CD4-positive, alpha-beta T cell (primary cell): ENCODE results near the gene LRCH3. TPM values are rescaled to one million over a fixed set of nuclear protein-coding genes. Genes with fewer than 3 reads are reported as not detected.

Source experiments
- ATAC-seq: fragments of 200-7000 bp; cut with Tn5 transposase; one replicate; pipeline ENCODE4 v1.10.0; 2022; ENCODE audit warnings: mild to moderate bottlenecking; ENCODE audit not compliant: poor library complexity
- CTCF ChIA-PET: fragments of 350-600 bp; sonication (Branson Sonifier 250); formaldehyde crosslinking; loops from one replicate; lab custom pipeline; 2021; ENCODE audit warnings: antibody characterized with exemption, inconsistent platforms; lab: Charles Lee
- POLR2A ChIA-PET: fragments of 350-600 bp; sonication (Branson Sonifier 250); formaldehyde crosslinking; loops from one replicate; lab custom pipeline; 2021; ENCODE audit warnings: antibody characterized with exemption, inconsistent platforms; lab: Charles Lee
- DNase-seq, 14 experiments: peaks; one replicate each; pipeline ENCODE4 v3.0.0-alpha.2; 2013 to 2020; ENCODE audit warnings: mixed read lengths in 2 of 14
- H3K27ac ChIP-seq, 2 donors: one replicate each; pipeline versions ENCODE4 v1.5.1 to v1.7.0; 2013; ENCODE audit warnings: low read length in 2 of 2, low read depth in 1 of 2, mild to moderate bottlenecking in 1 of 2
- H3K27me3 ChIP-seq, 2 experiments: 1 replicate in 1 of 2; 2 replicates in 1 of 2; pipeline versions ENCODE4 v1.6.1 to v1.7.0; 2013; ENCODE audit warnings: low read length in 2 of 2, control low read depth in 1 of 2, mild to moderate bottlenecking in 1 of 2, moderate library complexity in 1 of 2; ENCODE audit not compliant: insufficient read depth in 2 of 2, control insufficient read depth in 1 of 2
- H3K36me3 ChIP-seq: one replicate; pipeline ENCODE4 v1.6.1; 2013; ENCODE audit warnings: low read length, control low read depth; ENCODE audit not compliant: insufficient read depth
- H3K4me1 ChIP-seq: one replicate; pipeline ENCODE4 v1.6.1; 2013; ENCODE audit warnings: low read length, control low read depth; ENCODE audit not compliant: insufficient read depth
- H3K4me3 ChIP-seq: one replicate; pipeline ENCODE4 v1.5.1; 2013; ENCODE audit warnings: mild to moderate bottlenecking, low read length, moderate library complexity
- H3K9me3 ChIP-seq, 2 experiments: 1 replicate in 1 of 2; 2 replicates in 1 of 2; pipeline versions ENCODE4 v1.6.1 to v1.7.0; 2013; ENCODE audit warnings: low read length in 2 of 2, mild to moderate bottlenecking in 2 of 2, control low read depth in 1 of 2, moderate library complexity in 1 of 2; ENCODE audit not compliant: control insufficient read depth in 1 of 2, insufficient read depth in 1 of 2
- H3K27ac Mint-ChIP-seq: one replicate; pipeline ENCODE4 v1.8.0; 2020; ENCODE audit warnings: mixed read lengths
- H3K27me3 Mint-ChIP-seq: one replicate; pipeline ENCODE4 v1.8.0; 2021; ENCODE audit warnings: mixed read lengths
- H3K36me3 Mint-ChIP-seq: one replicate; pipeline ENCODE4 v1.8.0; 2021; ENCODE audit warnings: low read depth, mixed read lengths
- H3K4me1 Mint-ChIP-seq: one replicate; pipeline ENCODE4 v1.8.0; 2021; ENCODE audit warnings: low read depth, mixed read lengths
- H3K4me3 Mint-ChIP-seq: one replicate; pipeline ENCODE4 v1.8.0; 2020; ENCODE audit warnings: mild to moderate bottlenecking, mixed read lengths
- H3K9me3 Mint-ChIP-seq: one replicate; pipeline ENCODE4 v1.8.0; 2020; ENCODE audit warnings: mixed read lengths
- intact Hi-C, 2 experiments: fragments of 100-400 bp; cut with DNase I in 1 of 2; cut with micrococcal nuclease in 1 of 2; formaldehyde crosslinking; loops; one replicate each; pipeline versions ENCODE4 v1.15.1 to v1.9.0; 2023 to 2025; cut with DNase I, micrococcal nuclease
- total RNA-seq, 174 experiments: library from RNA in 2 of 174; stranded (reverse) in 2 of 174; gene quantifications; one replicate each; pipeline ENCODE4 v1.2.3 and lab custom pipeline; 2021 to 2026
- TF ChIP-seq, protein P1 (sequence below): fragments of 200-600 bp; IDR thresholded peaks from one replicate; pipeline ENCODE4 v1.8.0; 2022; ENCODE audit warnings: antibody characterized with exemption, mild to moderate bottlenecking

Gene LRCH3
- total RNA-seq, 2 experiments from 2014 or later = 31.5 to 37.6 TPM

DNA sequence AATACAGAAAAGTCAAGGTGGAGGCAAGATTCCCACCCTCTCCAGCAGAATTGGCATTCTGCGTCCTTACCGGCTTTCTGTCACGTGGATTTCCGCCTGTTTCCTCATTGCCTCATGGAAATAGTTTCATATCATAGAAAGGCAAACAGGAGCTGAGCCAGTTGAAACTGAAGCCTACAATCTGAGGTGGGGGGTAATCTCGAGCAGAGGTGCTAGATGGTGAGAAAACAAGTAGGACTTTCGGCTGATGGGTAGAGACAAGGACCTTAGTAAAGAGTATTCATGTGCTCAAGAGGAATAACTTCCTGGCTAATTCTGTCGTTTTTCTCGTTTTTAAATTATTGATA is 39.9 kb downstream of the LRCH3 start:
- POLR2A ChIA-PET = no interaction called here
- CTCF ChIA-PET = no interaction called here
- Mint-ChIP-seq H3K36me3 (peaks cover 80% of the 10 kb centered on the region), H3K9me3 (no peaks in the 10 kb centered on the region), H3K27me3 (no peaks in the 10 kb centered on the region), H3K27ac (no peak overlapping the region), H3K4me1 (no peaks in the 10 kb centered on the region), H3K4me3 (no peak overlapping the region)
- Histone ChIP-seq H3K27ac (no peak overlapping the region), H3K36me3 (peaks cover 62% of the 10 kb centered on the region), H3K4me1 (no peaks in the 10 kb centered on the region), H3K4me3 (no peak overlapping the region), H3K9me3 (no peaks in the 10 kb centered on the region), H3K27me3 (no peaks in the 10 kb centered on the region)
- DNase-seq (no peak), ATAC-seq (no peak)
- intact Hi-C loops = no loop called here
- TF ChIP-seq, protein P1, sequence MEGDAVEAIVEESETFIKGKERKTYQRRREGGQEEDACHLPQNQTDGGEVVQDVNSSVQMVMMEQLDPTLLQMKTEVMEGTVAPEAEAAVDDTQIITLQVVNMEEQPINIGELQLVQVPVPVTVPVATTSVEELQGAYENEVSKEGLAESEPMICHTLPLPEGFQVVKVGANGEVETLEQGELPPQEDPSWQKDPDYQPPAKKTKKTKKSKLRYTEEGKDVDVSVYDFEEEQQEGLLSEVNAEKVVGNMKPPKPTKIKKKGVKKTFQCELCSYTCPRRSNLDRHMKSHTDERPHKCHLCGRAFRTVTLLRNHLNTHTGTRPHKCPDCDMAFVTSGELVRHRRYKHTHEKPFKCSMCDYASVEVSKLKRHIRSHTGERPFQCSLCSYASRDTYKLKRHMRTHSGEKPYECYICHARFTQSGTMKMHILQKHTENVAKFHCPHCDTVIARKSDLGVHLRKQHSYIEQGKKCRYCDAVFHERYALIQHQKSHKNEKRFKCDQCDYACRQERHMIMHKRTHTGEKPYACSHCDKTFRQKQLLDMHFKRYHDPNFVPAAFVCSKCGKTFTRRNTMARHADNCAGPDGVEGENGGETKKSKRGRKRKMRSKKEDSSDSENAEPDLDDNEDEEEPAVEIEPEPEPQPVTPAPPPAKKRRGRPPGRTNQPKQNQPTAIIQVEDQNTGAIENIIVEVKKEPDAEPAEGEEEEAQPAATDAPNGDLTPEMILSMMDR = no peak

DNA sequence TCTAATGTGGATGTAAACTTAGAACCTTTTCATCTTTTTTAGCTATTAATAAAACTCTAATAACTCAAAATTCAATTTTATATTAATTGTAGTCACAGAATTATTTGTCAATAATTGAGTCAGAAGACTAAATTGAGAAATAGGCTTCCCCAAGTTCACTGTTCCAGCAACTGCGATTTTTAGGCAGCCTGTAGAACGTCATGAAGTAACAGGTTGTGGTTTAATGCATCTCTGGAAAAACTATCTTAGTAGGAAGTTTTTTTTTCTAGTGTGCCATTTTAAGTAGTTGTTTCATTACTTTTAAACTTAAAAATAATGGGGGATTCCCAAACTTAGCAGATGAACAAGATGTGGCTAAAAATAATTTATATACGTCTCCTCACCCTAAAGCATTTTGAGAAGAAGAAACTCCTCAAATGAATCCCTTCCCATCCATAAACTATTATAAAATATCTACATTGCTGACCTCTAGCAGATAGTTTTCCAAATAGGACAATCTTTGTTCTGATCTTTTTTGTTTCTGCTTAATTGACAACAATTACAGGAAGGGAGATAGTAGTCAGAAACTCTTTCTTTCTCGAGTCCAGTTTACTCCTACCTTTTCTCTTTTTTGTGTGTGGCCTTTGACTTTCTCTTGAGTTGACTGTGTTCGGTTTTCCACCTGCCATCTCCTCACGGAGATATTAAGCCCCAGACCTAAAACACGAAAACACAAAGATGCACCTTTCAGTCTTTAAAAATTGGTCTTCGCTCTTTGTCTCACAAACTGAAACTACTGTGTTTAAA is 43.1 kb downstream of the LRCH3 start:
- ATAC-seq (no peak), DNase-seq (no peak)
- ChIA-PET POLR2A (no interaction called here), CTCF (no interaction called here)
- Histone ChIP-seq H3K27me3 (no peaks in the 10 kb centered on the region), H3K27ac (no peak overlapping the region), H3K36me3 (peaks cover 65% of the 10 kb centered on the region), H3K4me3 (no peak overlapping the region), H3K4me1 (no peaks in the 10 kb centered on the region), H3K9me3 (no peaks in the 10 kb centered on the region)
- no peak overlapping the region for H3K27ac Mint-ChIP-seq
- no peaks in the 10 kb centered on the region for H3K27me3 Mint-ChIP-seq
- peaks cover 80% of the 10 kb centered on the region for H3K36me3 Mint-ChIP-seq
- no peaks in the 10 kb centered on the region for H3K4me1 Mint-ChIP-seq
- H3K9me3 Mint-ChIP-seq = no peaks in the 10 kb centered on the region
- TF ChIP-seq, protein P1 = no peak
- H3K4me3 Mint-ChIP-seq = peak overlapping the region; percentile 18
- intact Hi-C loops = no loop called here

DNA sequence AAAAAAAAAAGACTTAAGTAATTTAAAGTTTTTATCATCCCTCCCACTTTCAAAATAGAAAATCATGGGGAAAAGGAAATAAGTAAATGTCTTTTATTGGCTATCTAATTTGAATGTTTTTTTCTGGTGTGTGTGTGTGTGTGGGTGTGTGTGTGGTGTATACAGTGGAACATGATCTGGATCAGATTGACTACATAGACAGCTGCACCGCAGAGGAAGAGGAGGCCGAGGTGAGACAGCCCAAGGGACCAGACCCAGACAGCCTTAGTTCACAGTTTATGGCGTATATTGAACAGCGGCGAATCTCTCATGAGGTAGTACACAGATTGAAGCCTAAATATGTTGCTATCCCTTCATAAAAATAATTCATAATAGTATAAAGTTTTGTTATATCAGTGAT is 44.5 kb downstream of the LRCH3 start:
- H3K4me3 Mint-ChIP-seq = no peak overlapping the region
- H3K27me3 ChIP-seq = no peaks in the 10 kb centered on the region
- no peak overlapping the region for H3K4me3 ChIP-seq
- peaks cover 75% of the 10 kb centered on the region for H3K36me3 Mint-ChIP-seq
- no peaks in the 10 kb centered on the region for H3K27me3 Mint-ChIP-seq
- H3K27ac ChIP-seq = no peak overlapping the region
- H3K9me3 Mint-ChIP-seq = no peaks in the 10 kb centered on the region
- H3K4me1 Mint-ChIP-seq = no peaks in the 10 kb centered on the region
- ATAC-seq (no peak), DNase-seq (no peak)
- CTCF ChIA-PET = no interaction called here
- intact Hi-C loops = no loop called here
- H3K4me1 ChIP-seq = no peaks in the 10 kb centered on the region
- peaks cover 62% of the 10 kb centered on the region for H3K36me3 ChIP-seq
- H3K9me3 ChIP-seq = no peaks in the 10 kb centered on the region
- POLR2A ChIA-PET = no interaction called here
- H3K27ac Mint-ChIP-seq = no peak overlapping the region
- TF ChIP-seq, protein P1 = no peak
